SK-N-SH (cell line): ENCODE measurements around the gene DAB1. TPM values are rescaled to one million over a fixed set of nuclear protein-coding genes. Genes with fewer than 3 reads are reported as not detected.

Source experiments
- CTCF ChIA-PET: fragments of 300-600, 350-600 bp; formaldehyde crosslinking; extraction: SDS; loops from one replicate; lab custom pipeline; 2021; lab: Yijun Ruan, JAX
- POLR2A ChIA-PET: fragments of 350-600 bp; sonication (Branson Sonifier 250); formaldehyde crosslinking; extraction: SDS; loops from one replicate; lab custom pipeline; 2020; ENCODE audit warnings: antibody characterized with exemption, inconsistent platforms; lab: Yijun Ruan, JAX
- DNase-seq: peaks from one replicate; pipeline ENCODE4 v3.0.0; 2012
- H2AFZ ChIP-seq: fragments of 200-600 bp; sonication (generic); 2 replicates; pipeline ENCODE4 v1.8.1; 2016; ENCODE audit warnings: antibody characterized with exemption, mild to moderate bottlenecking, low read depth
- H3F3A ChIP-seq: fragments of 200-600 bp; sonication (generic); replicated peaks from 2 replicates; pipeline ENCODE3; 2016; ENCODE audit warnings: antibody characterized with exemption, mild to moderate bottlenecking; ENCODE audit not compliant: insufficient read depth
- H3K27ac ChIP-seq, 2 experiments: fragments of 200-500 bp in 1 of 2; fragments of 200-600 bp in 1 of 2; sonication (Bioruptor generic) in 1 of 2; sonication (generic), shearing (Covaris generic) in 1 of 2; 2 replicates each; pipeline versions ENCODE4 v1.5.1 to v1.6.1; 2014 to 2016; ENCODE audit warnings: low read depth in 2 of 2, inconsistent platforms in 1 of 2, low read length in 1 of 2, mild to moderate bottlenecking in 1 of 2, mixed read lengths in 1 of 2
- H3K27me3 ChIP-seq: fragments of 200-600 bp; sonication (generic), shearing (Covaris generic); 2 replicates; pipeline ENCODE4 v1.6.1; 2016; ENCODE audit warnings: mixed run types; ENCODE audit not compliant: insufficient read depth
- H3K36me3 ChIP-seq, 2 experiments: fragments of 200-500 bp in 1 of 2; fragments of 200-600 bp in 1 of 2; sonication (Bioruptor generic) in 1 of 2; sonication (generic) in 1 of 2; replicated peaks in 1 of 2; 2 replicates each; pipeline versions ENCODE3 to v1.5.1; 2014 to 2016; ENCODE audit warnings: low read length in 1 of 2, mild to moderate bottlenecking in 1 of 2; ENCODE audit not compliant: insufficient read depth in 2 of 2, control insufficient read depth in 1 of 2
- H3K4me1 ChIP-seq, 2 experiments: fragments of 200-500 bp in 1 of 2; fragments of 200-600 bp in 1 of 2; sonication (Bioruptor generic) in 1 of 2; sonication (generic), shearing (Covaris generic) in 1 of 2; 2 replicates each; pipeline versions ENCODE4 v1.5.1 to v1.6.1; 2014 to 2016; ENCODE audit warnings: low read depth in 1 of 2, low read length in 1 of 2, mixed run types in 1 of 2; ENCODE audit not compliant: insufficient read depth in 2 of 2, control insufficient read depth in 1 of 2
- H3K4me2 ChIP-seq: fragments of 200-600 bp; sonication (generic), shearing (Covaris generic); 2 replicates; pipeline ENCODE4 v1.6.1; 2017; ENCODE audit warnings: mixed run types
- H3K4me3 ChIP-seq, 2 experiments: fragments of 200-500 bp in 1 of 2; fragments of 200-600 bp in 1 of 2; sonication (Bioruptor generic) in 1 of 2; sonication (generic), shearing (Covaris generic) in 1 of 2; 2 replicates each; pipeline versions ENCODE4 v1.5.1 to v1.8.1; 2014 to 2016; ENCODE audit warnings: low read depth in 2 of 2, inconsistent platforms in 1 of 2, low read length in 1 of 2, mild to moderate bottlenecking in 1 of 2, mixed read lengths in 1 of 2, moderate library complexity in 1 of 2
- H3K79me2 ChIP-seq: fragments of 200-600 bp; sonication (generic); 2 replicates; pipeline ENCODE4 v1.8.1; 2017; ENCODE audit warnings: mild to moderate bottlenecking; ENCODE audit not compliant: insufficient read depth
- H3K9ac ChIP-seq: fragments of 200-600 bp; sonication (generic); 2 replicates; pipeline ENCODE4 v1.6.1; 2017; ENCODE audit warnings: mixed run types
- H3K9me2 ChIP-seq: fragments of 200-600 bp; sonication (generic); 2 replicates; pipeline ENCODE4 v1.6.1; 2017; ENCODE audit warnings: mixed run types
- H3K9me3 ChIP-seq: fragments of 200-600 bp; sonication (generic); 2 replicates; pipeline ENCODE4 v1.6.1; 2017; ENCODE audit warnings: mixed run types, mild to moderate bottlenecking, moderate library complexity
- H4K20me1 ChIP-seq: fragments of 200-600 bp; sonication (generic); 2 replicates; pipeline ENCODE4 v1.6.1; 2017; ENCODE audit warnings: mild to moderate bottlenecking, mixed run types; ENCODE audit not compliant: insufficient read depth
- CHD2 ChIP-seq: fragments of 150-350 bp; IDR thresholded peaks from 2 replicates; pipeline ENCODE4 v1.6.1; 2018; ENCODE audit warnings: low read length; ENCODE audit not compliant: partially characterized antibody
- EZH2phosphoT487 ChIP-seq: fragments of 200-600 bp; sonication (generic); IDR thresholded peaks from 2 replicates; pipeline ENCODE4 v1.6.1; 2017; ENCODE audit warnings: low read depth, mixed run types, mild to moderate bottlenecking, antibody characterized with exemption, moderate library complexity, borderline replicate concordance
- FOSL2 ChIP-seq: IDR thresholded peaks from 2 replicates; pipeline ENCODE4 v1.4.0; 2012; ENCODE audit warnings: low read depth, mild to moderate bottlenecking, moderate library complexity, borderline replicate concordance
- FOXJ3 ChIP-seq: sonication (generic); formaldehyde crosslinking; IDR thresholded peaks from 2 replicates; pipeline ENCODE4 v1.5.1; 2020; ENCODE audit warnings: mild to moderate bottlenecking, missing genetic modification reagents
- FOXM1 ChIP-seq: IDR thresholded peaks from 2 replicates; pipeline ENCODE4 v1.4.0; 2012; ENCODE audit warnings: low read depth, mild to moderate bottlenecking
- JUND ChIP-seq: IDR thresholded peaks from 2 replicates; pipeline ENCODE4 v1.4.0; 2012
- MAX ChIP-seq: IDR thresholded peaks from 2 replicates; pipeline ENCODE4 v1.4.0; 2012; ENCODE audit warnings: low read depth
- MEF2A ChIP-seq: IDR thresholded peaks from 2 replicates; pipeline ENCODE4 v1.4.0; 2012; ENCODE audit warnings: low read depth, borderline replicate concordance
- MXI1 ChIP-seq: IDR thresholded peaks from 2 replicates; pipeline ENCODE4 v1.6.1; 2012; ENCODE audit warnings: mild to moderate bottlenecking, low read depth, low read length, improper control_type of control experiment
- NFIC ChIP-seq: IDR thresholded peaks from 2 replicates; pipeline ENCODE4 v1.4.0; 2012; ENCODE audit warnings: borderline replicate concordance
- RAD21 ChIP-seq: IDR thresholded peaks from 2 replicates; pipeline ENCODE4 v1.6.1; 2012; ENCODE audit warnings: mild to moderate bottlenecking, low read length
- RFX5 ChIP-seq: IDR thresholded peaks from 2 replicates; pipeline ENCODE4 v1.6.1; 2012; ENCODE audit warnings: mild to moderate bottlenecking, improper control_type of control experiment, low read length
- TAF1 ChIP-seq: IDR thresholded peaks from 2 replicates; pipeline ENCODE4 v1.6.1; 2012; ENCODE audit warnings: low read depth, mild to moderate bottlenecking, low read length, moderate library complexity, borderline replicate concordance
- TCF12 ChIP-seq: IDR thresholded peaks from 2 replicates; pipeline ENCODE4 v1.4.0; 2012
- TEAD4 ChIP-seq: IDR thresholded peaks from 2 replicates; pipeline ENCODE4 v1.4.0; 2012; ENCODE audit warnings: mild to moderate bottlenecking, borderline replicate concordance; ENCODE audit not compliant: insufficient read depth
- USF2 ChIP-seq: fragments of 150-350 bp; IDR thresholded peaks from 2 replicates; pipeline ENCODE4 v1.6.1; 2017; ENCODE audit warnings: antibody characterized with exemption, low read length, low read depth, borderline replicate concordance
- YY1 ChIP-seq: IDR thresholded peaks from 2 replicates; pipeline ENCODE4 v1.4.0; 2012; ENCODE audit warnings: low read depth, mild to moderate bottlenecking
- WGBS: methylation state at CpG from one replicate; pipeline ENCODE4 v1.1.6; 2017; ENCODE audit warnings: low lambda C conversion rate; 5-methylcytosine and 5-hydroxymethylcytosine counted together
- polyA plus RNA-seq, 3 experiments: library from polyadenylated mRNA; depleted of rRNA; stranded (reverse); fragments of >200 nt; gene quantifications; 2 replicates each; pipeline ENCODE4 v1.2.3, GENCODE V29; 2012
- TF ChIP-seq, protein P1 (sequence below): IDR thresholded peaks from 2 replicates; pipeline ENCODE4; 2012
- TF ChIP-seq, protein P2 (sequence below): fragments of 200-600 bp; sonication (generic); IDR thresholded peaks from 2 replicates; pipeline ENCODE4 v1.6.1; 2017; ENCODE audit warnings: antibody characterized with exemption, mild to moderate bottlenecking, moderate library complexity
- TF ChIP-seq, protein P3 (sequence below): IDR thresholded peaks from 2 replicates; pipeline ENCODE4 v1.4.0; 2012; ENCODE audit warnings: low read depth, borderline replicate concordance

Gene DAB1
- polyA plus RNA-seq, 1 of the 3 experiments (the other 2 are of a cell fraction) = 2.9 TPM

DNA sequence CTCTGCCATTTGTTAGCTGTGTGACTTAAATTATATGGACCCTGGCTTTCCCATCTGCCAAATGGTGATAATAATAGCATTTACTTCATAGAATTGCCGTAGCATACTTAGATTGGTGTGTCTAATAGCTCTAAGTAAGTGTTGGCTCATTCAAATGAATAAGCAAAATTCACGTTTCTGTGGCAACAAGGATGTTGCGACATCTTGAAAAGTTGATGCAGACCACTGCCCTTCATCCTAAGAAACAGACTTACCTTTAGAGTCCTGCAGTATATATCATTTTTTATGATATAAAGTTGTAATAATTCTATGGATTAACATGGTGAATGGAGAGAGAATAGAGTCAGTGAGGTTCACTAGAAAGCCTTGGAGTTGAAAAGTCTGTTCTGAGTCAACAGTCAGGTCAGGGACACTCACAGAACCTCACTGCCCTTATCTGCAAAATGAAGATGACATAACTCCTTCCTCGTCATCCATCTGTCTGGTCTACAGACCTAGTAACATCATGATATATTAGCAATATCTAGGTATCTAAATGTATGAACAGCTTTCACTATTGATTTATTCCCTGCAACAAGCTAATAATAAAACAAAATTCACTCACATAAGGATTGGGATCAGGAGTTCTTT lies 290.8 kb downstream of the DAB1 start:
- peaks cover 19% of the 10 kb centered on the region for H3F3A ChIP-seq
- H3K4me3 ChIP-seq = no peak overlapping the region
- peak overlapping the region in 1 of 2 experiments; percentile 32; a peak in 2 of 4 replicates for H3K27ac ChIP-seq
- no peak overlapping the region for H3K4me2 ChIP-seq
- WGBS = 71% methylated on average over 4 of the region's 4 CpGs
- H3K9ac ChIP-seq = no peak overlapping the region
- no peak overlapping the region for H2AFZ ChIP-seq
- POLR2A ChIA-PET = no interaction called here
- H3K79me2 ChIP-seq = no peaks in the 10 kb centered on the region
- DNase-seq = no peak
- H3K4me1 ChIP-seq = peaks cover 3 to 8% of the 10 kb centered on the region in 2 experiments; a peak in 2 of 4 replicates
- H3K9me3 ChIP-seq = no peaks in the 10 kb centered on the region
- TF ChIP-seq, protein P1, sequence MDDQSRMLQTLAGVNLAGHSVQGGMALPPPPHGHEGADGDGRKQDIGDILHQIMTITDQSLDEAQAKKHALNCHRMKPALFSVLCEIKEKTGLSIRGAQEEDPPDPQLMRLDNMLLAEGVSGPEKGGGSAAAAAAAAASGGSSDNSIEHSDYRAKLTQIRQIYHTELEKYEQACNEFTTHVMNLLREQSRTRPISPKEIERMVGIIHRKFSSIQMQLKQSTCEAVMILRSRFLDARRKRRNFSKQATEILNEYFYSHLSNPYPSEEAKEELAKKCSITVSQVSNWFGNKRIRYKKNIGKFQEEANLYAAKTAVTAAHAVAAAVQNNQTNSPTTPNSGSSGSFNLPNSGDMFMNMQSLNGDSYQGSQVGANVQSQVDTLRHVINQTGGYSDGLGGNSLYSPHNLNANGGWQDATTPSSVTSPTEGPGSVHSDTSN = peak; percentile 38
- no peak for TF ChIP-seq MEF2A
- 0 out of 2 replicates have a peak, but pooled peaks have one; percentile 10 for TF ChIP-seq TCF12
- no peaks in the 10 kb centered on the region for H3K27me3 ChIP-seq
- no peaks in the 10 kb centered on the region for H4K20me1 ChIP-seq
- H3K9me2 ChIP-seq = no peaks in the 10 kb centered on the region
- H3K36me3 ChIP-seq = no peaks in the 10 kb centered on the region
- CTCF ChIA-PET = interaction anchor here (1.1 kb wide), 1 partner anchor 18 kb away, joined by 3 read pairs; no protein-coding TSS in a partner anchor

GRCh38 chr1:57131701-57132394 lies 292.0 kb downstream of the DAB1 start:
- Histone ChIP-seq H3F3A (peaks cover 19% of the 10 kb centered on the region), H3K4me1 (peaks cover 3 to 8% of the 10 kb centered on the region in 2 experiments; a peak in 2 of 4 replicates)

More at GRCh38 chr1:57131701-57132394, 292.0 kb downstream of the DAB1 start:
- CTCF ChIA-PET = interaction anchor here (1.1 kb wide), 1 partner anchor 17 kb away, joined by 3 read pairs; no protein-coding TSS in a partner anchor
- TF ChIP-seq TEAD4 (0 out of 2 replicates have a peak, but pooled peaks have one; percentile 23), MXI1 (no peak), RAD21 (no peak), FOSL2 (peak; percentile 56), EZH2phosphoT487 (no peak), USF2 (no peak), RFX5 (no peak), MEF2A (no peak), CHD2 (no peak), NFIC (peak; percentile 59), JUND (peak; percentile 57), YY1 (no peak), TCF12 (no peak), TAF1 (no peak), FOXM1 (no peak), MAX (0 out of 2 replicates have a peak, but pooled peaks have one; percentile 5), FOXJ3 (CRISPR knock-in tag) (no peak)
- TF ChIP-seq, protein P2, sequence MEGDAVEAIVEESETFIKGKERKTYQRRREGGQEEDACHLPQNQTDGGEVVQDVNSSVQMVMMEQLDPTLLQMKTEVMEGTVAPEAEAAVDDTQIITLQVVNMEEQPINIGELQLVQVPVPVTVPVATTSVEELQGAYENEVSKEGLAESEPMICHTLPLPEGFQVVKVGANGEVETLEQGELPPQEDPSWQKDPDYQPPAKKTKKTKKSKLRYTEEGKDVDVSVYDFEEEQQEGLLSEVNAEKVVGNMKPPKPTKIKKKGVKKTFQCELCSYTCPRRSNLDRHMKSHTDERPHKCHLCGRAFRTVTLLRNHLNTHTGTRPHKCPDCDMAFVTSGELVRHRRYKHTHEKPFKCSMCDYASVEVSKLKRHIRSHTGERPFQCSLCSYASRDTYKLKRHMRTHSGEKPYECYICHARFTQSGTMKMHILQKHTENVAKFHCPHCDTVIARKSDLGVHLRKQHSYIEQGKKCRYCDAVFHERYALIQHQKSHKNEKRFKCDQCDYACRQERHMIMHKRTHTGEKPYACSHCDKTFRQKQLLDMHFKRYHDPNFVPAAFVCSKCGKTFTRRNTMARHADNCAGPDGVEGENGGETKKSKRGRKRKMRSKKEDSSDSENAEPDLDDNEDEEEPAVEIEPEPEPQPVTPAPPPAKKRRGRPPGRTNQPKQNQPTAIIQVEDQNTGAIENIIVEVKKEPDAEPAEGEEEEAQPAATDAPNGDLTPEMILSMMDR = no peak
- TF ChIP-seq, protein P3, sequence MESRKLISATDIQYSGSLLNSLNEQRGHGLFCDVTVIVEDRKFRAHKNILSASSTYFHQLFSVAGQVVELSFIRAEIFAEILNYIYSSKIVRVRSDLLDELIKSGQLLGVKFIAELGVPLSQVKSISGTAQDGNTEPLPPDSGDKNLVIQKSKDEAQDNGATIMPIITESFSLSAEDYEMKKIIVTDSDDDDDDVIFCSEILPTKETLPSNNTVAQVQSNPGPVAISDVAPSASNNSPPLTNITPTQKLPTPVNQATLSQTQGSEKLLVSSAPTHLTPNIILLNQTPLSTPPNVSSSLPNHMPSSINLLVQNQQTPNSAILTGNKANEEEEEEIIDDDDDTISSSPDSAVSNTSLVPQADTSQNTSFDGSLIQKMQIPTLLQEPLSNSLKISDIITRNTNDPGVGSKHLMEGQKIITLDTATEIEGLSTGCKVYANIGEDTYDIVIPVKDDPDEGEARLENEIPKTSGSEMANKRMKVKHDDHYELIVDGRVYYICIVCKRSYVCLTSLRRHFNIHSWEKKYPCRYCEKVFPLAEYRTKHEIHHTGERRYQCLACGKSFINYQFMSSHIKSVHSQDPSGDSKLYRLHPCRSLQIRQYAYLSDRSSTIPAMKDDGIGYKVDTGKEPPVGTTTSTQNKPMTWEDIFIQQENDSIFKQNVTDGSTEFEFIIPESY = no peak
- TF ChIP-seq, all 33 proteins: peak for 5
- Histone ChIP-seq H4K20me1 (no peaks in the 10 kb centered on the region), H3K27me3 (no peaks in the 10 kb centered on the region), H2AFZ (no peak overlapping the region), H3K9me2 (no peaks in the 10 kb centered on the region), H3K4me3 (no peak overlapping the region), H3K4me2 (no peak overlapping the region), H3K9ac (no peak overlapping the region), H3K9me3 (no peaks in the 10 kb centered on the region), H3K79me2 (no peaks in the 10 kb centered on the region), H3K36me3 (no peaks in the 10 kb centered on the region), H3K27ac (peak overlapping the region in 1 of 2 experiments; percentile 43; a peak in 2 of 4 replicates)
- POLR2A ChIA-PET = no interaction called here
- WGBS = 19% methylated on average over 3 of the region's 3 CpGs
- no peak for DNase-seq
